H1 (cell line): Measurements from ENCODE around the gene LRTM2. TPM values are rescaled to one million over a fixed set of nuclear protein-coding genes. Genes with fewer than 3 reads are reported as not detected.

Experiments used
- ATF3 ChIP-seq: IDR thresholded peaks from 2 replicates; pipeline ENCODE4 v1.6.1; 2011; ENCODE audit warnings: low read depth, mild to moderate bottlenecking, low read length; ENCODE audit not compliant: insufficient read depth
- BCL11A ChIP-seq, 2 experiments: IDR thresholded peaks; one replicate each; pipeline ENCODE4 v1.6.1; 2011; ENCODE audit warnings: low read depth in 2 of 2, low read length in 2 of 2, mild to moderate bottlenecking in 2 of 2
- CBX5 ChIP-seq: fragments of 300-800, 300-1000 bp; sonication (generic); IDR thresholded peaks from 2 replicates; pipeline ENCODE4 v1.7.1; 2016; ENCODE audit warnings: antibody characterized with exemption, low read length, low read depth
- CHD7 ChIP-seq: fragments of 300-600 bp; sonication (generic); IDR thresholded peaks from 2 replicates; pipeline ENCODE4 v1.7.1; 2012; ENCODE audit warnings: low read length, moderate library complexity, mild to moderate bottlenecking, inconsistent platforms; ENCODE audit not compliant: insufficient replicate concordance
- HDAC6 ChIP-seq: IDR thresholded peaks from one replicate; pipeline ENCODE4 v1.7.1; 2012; ENCODE audit warnings: low read depth, mild to moderate bottlenecking, inconsistent platforms, low read length, moderate library complexity
- JUN ChIP-seq: IDR thresholded peaks from 2 replicates; pipeline ENCODE4 v1.6.1; 2011; ENCODE audit warnings: low read depth, mild to moderate bottlenecking, improper control_type of control experiment, low read length
- JUND ChIP-seq: IDR thresholded peaks from 2 replicates; pipeline ENCODE4 v1.6.1; 2011; ENCODE audit warnings: mild to moderate bottlenecking, improper control_type of control experiment, low read length
- MAFK ChIP-seq: IDR thresholded peaks from 2 replicates; pipeline ENCODE4 v1.6.1; 2012; ENCODE audit warnings: low read depth, mild to moderate bottlenecking, improper control_type of control experiment, low read length
- POU5F1 ChIP-seq: IDR thresholded peaks from 2 replicates; pipeline ENCODE4 v1.6.1; 2011; ENCODE audit warnings: low read depth, mild to moderate bottlenecking, low read length, moderate library complexity
- SIN3A ChIP-seq, 2 experiments: IDR thresholded peaks in 1 of 2; conservative IDR thresholded peaks in 1 of 2; 2 replicates each; pipeline ENCODE4 v1.6.1; 2011 to 2012; ENCODE audit warnings: low read length in 2 of 2, improper control_type of control experiment in 1 of 2, low read depth in 1 of 2, mild to moderate bottlenecking in 1 of 2
- SRF ChIP-seq: IDR thresholded peaks from 2 replicates; pipeline ENCODE4 v1.6.1; 2011; ENCODE audit warnings: mild to moderate bottlenecking, low read depth, low read length, moderate library complexity
- ZNF274 ChIP-seq: IDR thresholded peaks from 2 replicates; pipeline ENCODE4 v1.7.0; 2012; ENCODE audit warnings: low read length, borderline replicate concordance; ENCODE audit errors: extremely low read depth
- polyA plus RNA-seq, 7 experiments: library from polyadenylated mRNA; depleted of rRNA in 3 of 7; stranded (reverse) in 5 of 7; unstranded in 2 of 7; fragments of >200 nt in 5 of 7; fragments of 200-250 nt in 2 of 7; gene quantifications; 1 replicate in 5 of 7; 2 replicates in 1 of 7; 4 replicates in 1 of 7; pipeline versions ENCODE4 v1.2.1 to v1.2.3, GENCODE V29; 2011 to 2013; ENCODE audit warnings: missing spikeins in 2 of 7, mixed read lengths in 2 of 7
- total RNA-seq: library from RNA; stranded (reverse); fragmentation: NEBNext Ultra II Directional; extraction: Animal tissue kit (Norgen Biotek cat#: 25700); gene quantifications from 2 replicates; pipeline ENCODE4 v1.2.1, GENCODE V29; 2021

The LRTM2 gene
- total and polyA plus RNA-seq, 2 of the 8 experiments (the other 6 are each of a cell fraction or from before 2014, with no cell fraction given), result 0.06 TPM; not detected in 1

GRCh38 chr12:1862973-1863372 is 42.6 kb downstream of the LRTM2 start (continued):
- TF ChIP-seq CHD7 (no peak), JUND (no peak), ATF3 (no peak), SIN3A (conservative IDR thresholded peaks at IDR 0.05 in 1 of 2, IDR thresholded peaks at IDR 0.05 in 1 of 2; ENCODE audit: low read depth in 1 of 2, low read length in 2 of 2) (no peak), POU5F1 (no peak), MAFK (no peak), CBX5 (no peak), ZNF274 (no peak), BCL11A (IDR thresholded peaks at IDR 0.05; ENCODE audit: low read depth in 2 of 2, low read length in 2 of 2) (no peak), HDAC6 (no peak), SRF (no peak), JUN (no peak)
